B cell (primary cell): ENCODE measurements around the gene MCTP1. TPM values are rescaled to one million over a fixed set of nuclear protein-coding genes. Genes with fewer than 3 reads are reported as not detected.

Experiments
- ATAC-seq: fragments of 200-7000 bp; cut with Tn5 transposase; one replicate; pipeline ENCODE4 v1.10.0; 2021; ENCODE audit warnings: low read depth, mild to moderate bottlenecking, moderate number of reproducible peaks, moderate library complexity
- CTCF ChIA-PET: fragments of 350-600 bp; sonication (Branson Sonifier 250); formaldehyde crosslinking; loops from one replicate; lab custom pipeline; 2021; ENCODE audit warnings: antibody characterized with exemption, inconsistent platforms; lab: Charles Lee
- POLR2A ChIA-PET: fragments of 350-600 bp; sonication (Branson Sonifier 250); formaldehyde crosslinking; loops from one replicate; lab custom pipeline; 2021; ENCODE audit warnings: antibody characterized with exemption; lab: Charles Lee
- DNase-seq: peaks from one replicate; pipeline ENCODE4 v3.0.0; 2013
- H2AFZ ChIP-seq: 2 replicates; pipeline ENCODE4 v1.6.1; 2012; ENCODE audit warnings: mild to moderate bottlenecking, low read depth, low read length; ENCODE audit not compliant: insufficient read depth, poor library complexity, severe bottlenecking
- H3K27ac ChIP-seq, 2 donors: 1 replicate in 1 of 2; 2 replicates in 1 of 2; pipeline ENCODE4 v1.5.1; 2012 to 2013; ENCODE audit warnings: low read length in 2 of 2, mild to moderate bottlenecking in 2 of 2, moderate library complexity in 1 of 2
- H3K27me3 ChIP-seq, 4 experiments: fragments of 200-600 bp in 1 of 4; sonication (generic) in 1 of 4; replicated peaks in 1 of 4; 1 replicate in 2 of 4; 2 replicates in 2 of 4; pipeline versions ENCODE4 v1.6.1 to v1.7.0; 2013 to 2016; ENCODE audit warnings: low read length in 3 of 4, mild to moderate bottlenecking in 2 of 4, mixed read lengths in 1 of 4, moderate library complexity in 1 of 4; ENCODE audit not compliant: insufficient read depth in 4 of 4, control insufficient read depth in 3 of 4; ENCODE audit errors: control extremely low read depth in 1 of 4
- H3K36me3 ChIP-seq, 2 experiments: replicated peaks in 1 of 2; 1 replicate in 1 of 2; 2 replicates in 1 of 2; pipeline versions ENCODE4 v1.6.1 to v1.7.1; 2013; ENCODE audit warnings: low read length in 1 of 2; ENCODE audit not compliant: insufficient read depth in 2 of 2, control insufficient read depth in 1 of 2; ENCODE audit errors: control extremely low read depth in 1 of 2, extremely low read depth in 1 of 2
- H3K4me1 ChIP-seq, 2 donors: fragments of 200-600 bp in 1 of 2; sonication (generic) in 1 of 2; 1 replicate in 1 of 2; 2 replicates in 1 of 2; pipeline versions ENCODE4 v1.5.1 to v1.6.1; 2013 to 2017; ENCODE audit warnings: low read length in 2 of 2; ENCODE audit not compliant: control insufficient read depth in 2 of 2, insufficient read depth in 2 of 2
- H3K4me2 ChIP-seq: replicated peaks from 2 replicates; pipeline ENCODE3; 2012; ENCODE audit warnings: mild to moderate bottlenecking, low read depth, low read length; ENCODE audit not compliant: poor library complexity, severe bottlenecking
- H3K4me3 ChIP-seq, 5 experiments: fragments of 200-600 bp in 1 of 5; sonication (generic) in 1 of 5; 1 replicate in 3 of 5; 2 replicates in 2 of 5; pipeline versions ENCODE4 v1.5.1 to v1.7.0; 2011 to 2016; ENCODE audit warnings: low read length in 4 of 5, mild to moderate bottlenecking in 4 of 5, low read depth in 2 of 5, control low read depth in 1 of 5, moderate library complexity in 1 of 5; ENCODE audit not compliant: insufficient read depth in 1 of 5; ENCODE audit errors: control extremely low read depth in 1 of 5, extremely low read depth in 1 of 5
- H3K79me2 ChIP-seq: fragments of 200-600 bp; sonication (generic); one replicate; pipeline ENCODE4 v1.6.0; 2016; ENCODE audit warnings: low read length; ENCODE audit not compliant: control insufficient read depth, insufficient read depth
- H3K9ac ChIP-seq: fragments of 200-600 bp; sonication (generic); 2 replicates; pipeline ENCODE4 v1.6.1; 2017; ENCODE audit warnings: mild to moderate bottlenecking, low read length, moderate library complexity
- H3K9me3 ChIP-seq, 3 donors: one replicate each; pipeline versions ENCODE4 v1.6.1 to v1.7.1; 2013; ENCODE audit warnings: low read length in 2 of 3; ENCODE audit not compliant: control insufficient read depth in 2 of 3, insufficient read depth in 1 of 3; ENCODE audit errors: control extremely low read depth in 1 of 3
- H4K20me1 ChIP-seq: 2 replicates; pipeline ENCODE4 v1.6.0; 2012; ENCODE audit warnings: mild to moderate bottlenecking, low read length; ENCODE audit not compliant: insufficient read depth, control insufficient read depth, poor library complexity, severe bottlenecking
- H3K27ac Mint-ChIP-seq: one replicate; pipeline ENCODE4 v1.8.0; 2021; ENCODE audit warnings: mixed read lengths
- H3K27me3 Mint-ChIP-seq: one replicate; pipeline ENCODE4 v1.8.0; 2021; ENCODE audit warnings: mixed read lengths
- H3K4me1 Mint-ChIP-seq: one replicate; pipeline ENCODE4 v1.8.0; 2021; ENCODE audit warnings: mixed read lengths
- H3K4me3 Mint-ChIP-seq: one replicate; pipeline ENCODE4 v1.8.0; 2021; ENCODE audit warnings: mixed read lengths
- H3K9me3 Mint-ChIP-seq: one replicate; pipeline ENCODE4 v1.8.0; 2022; ENCODE audit warnings: mixed read lengths; ENCODE audit not compliant: insufficient read depth
- CTCF ChIP-seq: fragments of 200-600 bp; IDR thresholded peaks from one replicate; pipeline ENCODE4 v1.8.0; 2022; ENCODE audit warnings: antibody characterized with exemption, mild to moderate bottlenecking
- EZH2 ChIP-seq: IDR thresholded peaks from 2 replicates; pipeline ENCODE4 v1.6.1; 2012; ENCODE audit warnings: borderline replicate concordance, low read depth, mild to moderate bottlenecking, moderate library complexity, low read length; ENCODE audit not compliant: insufficient read depth, poor library complexity, severe bottlenecking
- WGBS: methylation state at CpG from one replicate; pipeline ENCODE4 v1.1.5; 2013; ENCODE audit warnings: missing lambda C conversion rate; ENCODE audit not compliant: insufficient coverage; 5-methylcytosine and 5-hydroxymethylcytosine counted together
- intact Hi-C: fragments of 100-400 bp; cut with micrococcal nuclease; formaldehyde crosslinking; loops from one replicate; pipeline ENCODE4 v1.10.0; 2022
- polyA plus RNA-seq: library from polyadenylated mRNA; depleted of rRNA; stranded (reverse); fragments of >200 nt; gene quantifications from 2 replicates; pipeline ENCODE4 v1.2.3, GENCODE V29; 2012
- total RNA-seq, 2 donors: library from RNA; stranded (reverse); fragments of 120-200 nt in 1 of 2; gene quantifications; 1 replicate in 1 of 2; 2 replicates in 1 of 2; pipeline versions ENCODE4 v1.2.3 to v1.2.4, GENCODE V29; 2013 to 2022

The MCTP1 gene
- total and polyA plus RNA-seq, 2 donors (not counting 1 experiment from before 2014, with no cell fraction given): 0.42 to 2.5 TPM

- Histone ChIP-seq H3K36me3 (no peaks in the 10 kb centered on the region), H2AFZ (no peak overlapping the region), H3K9me3 (no peaks in the 10 kb centered on the region), H3K4me1 (no peaks in the 10 kb centered on the region), H3K9ac (no peak overlapping the region), H3K27me3 (no peaks in the 10 kb centered on the region), H3K79me2 (no peaks in the 10 kb centered on the region), H3K27ac (no peak overlapping the region), H3K4me2 (no peak overlapping the region), H3K4me3 (no peak overlapping the region), H4K20me1 (no peaks in the 10 kb centered on the region)
- ChIA-PET POLR2A (no interaction called here), CTCF (no interaction called here)
- Mint-ChIP-seq H3K27ac (no peak overlapping the region), H3K9me3 (no peaks in the 10 kb centered on the region), H3K4me1 (no peaks in the 10 kb centered on the region), H3K27me3 (no peaks in the 10 kb centered on the region), H3K4me3 (no peak overlapping the region)
- intact Hi-C loops: no loop called here
- no peak for ATAC-seq
- no peak for DNase-seq
- no peak for TF ChIP-seq EZH2
- TF ChIP-seq CTCF: no peak
- no CpG with 5 or more reads among the region's 5 CpGs for WGBS
Measured at GRCh38 chr5:94901191-94901979, 383.5 kb downstream of the MCTP1 start.

GRCh38 chr5:94900006-94900505 lies 384.8 kb downstream of the MCTP1 start:
- intact Hi-C loops: no loop called here
- CTCF ChIA-PET: interaction anchor here (1.7 kb wide), 1 partner anchor 11 kb away, joined by 6 read pairs; no protein-coding TSS in a partner anchor
- DNase-seq: no peak

More at GRCh38 chr5:94900006-94900505, 384.8 kb downstream of the MCTP1 start:
- Histone ChIP-seq H3K27me3 (no peaks in the 10 kb centered on the region), H3K79me2 (no peaks in the 10 kb centered on the region), H3K4me1 (no peaks in the 10 kb centered on the region), H4K20me1 (no peaks in the 10 kb centered on the region), H3K36me3 (no peaks in the 10 kb centered on the region), H3K9ac (no peak overlapping the region), H3K27ac (no peak overlapping the region), H3K4me3 (no peak overlapping the region), H2AFZ (no peak overlapping the region), H3K4me2 (no peak overlapping the region), H3K9me3 (no peaks in the 10 kb centered on the region)
- Mint-ChIP-seq H3K4me3 (no peak overlapping the region), H3K4me1 (no peaks in the 10 kb centered on the region), H3K9me3 (no peaks in the 10 kb centered on the region), H3K27me3 (no peaks in the 10 kb centered on the region), H3K27ac (no peak overlapping the region)
- no peak for ATAC-seq
- TF ChIP-seq CTCF (no peak), EZH2 (no peak)
- 100% methylated on average over 2 of the region's 3 CpGs for WGBS
- POLR2A ChIA-PET: no interaction called here
